NOMO-1 treated with dmso at 0.1 percent for 144 hours (cell line): Measurements from ENCODE around the gene FOXA1.
"Not testable (repeated sequence)": the region's sequence is repeated elsewhere in the genome, so short reads cannot be mapped to it uniquely, and the experiment has no call there.

Experiments used
- DNase-seq: peaks from one replicate; lab custom pipeline; 2025; ENCODE audit not compliant: unreplicated experiment; lab: John Stamatoyannopoulos, UW

The FOXA1 gene

GRCh38 chr14:37559386-37559785 is 35.7 kb downstream of the FOXA1 start:
- no peak for DNase-seq

GRCh38 chr14:37558740-37559139 is 36.3 kb downstream of the FOXA1 start:
- no peak for DNase-seq

- not testable (repeated sequence) for DNase-seq
These were observed 39.5 kb downstream of the FOXA1 start for GRCh38 chr14:37555596-37555995.

- no peak for DNase-seq
These were observed 41.0 kb downstream of the FOXA1 start for GRCh38 chr14:37553935-37554550.

- no peak for DNase-seq
These were observed 43.9 kb downstream of the FOXA1 start for GRCh38 chr14:37551119-37551518.

- DNase-seq: no peak
These were observed 44.5 kb downstream of the FOXA1 start for GRCh38 chr14:37550511-37550910.

- no peak for DNase-seq
These were observed 48.2 kb downstream of the FOXA1 start for GRCh38 chr14:37546621-37547447.

- no peak for DNase-seq
These were observed 49.9 kb downstream of the FOXA1 start for GRCh38 chr14:37545174-37545573.

GRCh38 chr14:37544407-37544806 is 50.6 kb downstream of the FOXA1 start:
- no peak for DNase-seq

GRCh38 chr14:37539992-37540391 is 55.1 kb downstream of the FOXA1 start:
- DNase-seq: no peak
